GM23338 (cell line): ENCODE results near the gene MED20. TPM values are rescaled to one million over a fixed set of nuclear protein-coding genes. Genes with fewer than 3 reads are reported as not detected.

ENCODE experiments used
- CREB1 ChIP-seq: fragments of 250-450 bp; sonication (Bioruptor Pico); IDR thresholded peaks from 2 replicates; pipeline ENCODE4 v1.5.0; 2020; ENCODE audit warnings: low read depth, mild to moderate bottlenecking, moderate library complexity
- EZH2 ChIP-seq: fragments of 200-600 bp; sonication (generic); IDR thresholded peaks from one replicate; pipeline ENCODE4 v1.8.0; 2017; ENCODE audit warnings: antibody characterized with exemption, mild to moderate bottlenecking, low read depth; ENCODE audit not compliant: unreplicated experiment
- JUNB ChIP-seq: IDR thresholded peaks from one replicate; pipeline ENCODE4 v1.6.1; 2016; ENCODE audit warnings: antibody characterized with exemption; ENCODE audit not compliant: unreplicated experiment
- POLR2AphosphoS5 ChIP-seq: IDR thresholded peaks from 2 replicates; pipeline ENCODE4 v1.6.1; 2016; ENCODE audit warnings: antibody characterized with exemption, low read depth
- REST ChIP-seq: IDR thresholded peaks from one replicate; pipeline ENCODE4 v1.6.1; 2018; ENCODE audit warnings: antibody characterized with exemption; ENCODE audit not compliant: unreplicated experiment
- ZNF331 ChIP-seq: fragments of 250-450 bp; sonication (Bioruptor Pico); IDR thresholded peaks from 2 replicates; pipeline ENCODE4 v1.5.0; 2020; ENCODE audit warnings: low read depth, mild to moderate bottlenecking, moderate library complexity
- ZNF462 ChIP-seq: fragments of 250-450 bp; sonication (Bioruptor Pico); IDR thresholded peaks from 2 replicates; pipeline ENCODE4 v1.5.0; 2020; ENCODE audit warnings: mild to moderate bottlenecking, moderate library complexity
- polyA plus RNA-seq: library from polyadenylated mRNA; unstranded; fragments of >200 nt; fragmentation: Nextera tagmentation; extraction: Ambion mirVana; gene quantifications from 2 replicates; pipeline ENCODE4 v1.2.1, GENCODE V29; 2016
- total RNA-seq: library from RNA; depleted of rRNA; stranded (reverse); fragments of >200 nt; shearing (Covaris generic); gene quantifications from 2 replicates; pipeline ENCODE4 v1.2.3, GENCODE V29; 2014

Gene MED20
- total and polyA plus RNA-seq, 2 experiments from 2014 or later = 20.1 to 39.3 TPM

- no peak for TF ChIP-seq REST
- no peak for TF ChIP-seq EZH2
- TF ChIP-seq CREB1 (CRISPR knock-in tag) = no peak
- no peak for TF ChIP-seq JUNB
- TF ChIP-seq POLR2AphosphoS5 = no peak
- no peak for TF ChIP-seq ZNF331
- TF ChIP-seq ZNF462 = no peak
Observed at GRCh38 chr6:41960028-41960427, 39.1 kb upstream of the MED20 start (continued).
